ENCODE measurements around the gene AADAT. TPM values are rescaled to one million over a fixed set of nuclear protein-coding genes. Genes with fewer than 3 reads are reported as not detected.
A peak's percentile ranks its signal among the peaks of the same experiment; 100 is the strongest.
"Not testable (repeated sequence)": the region's sequence is repeated elsewhere in the genome, so short reads cannot be mapped to it uniquely, and the experiment has no call there.

The AADAT gene
- polyA plus RNA-seq, 4 donors: 20.2 to 29.5 (median 27.8) TPM

DNA sequence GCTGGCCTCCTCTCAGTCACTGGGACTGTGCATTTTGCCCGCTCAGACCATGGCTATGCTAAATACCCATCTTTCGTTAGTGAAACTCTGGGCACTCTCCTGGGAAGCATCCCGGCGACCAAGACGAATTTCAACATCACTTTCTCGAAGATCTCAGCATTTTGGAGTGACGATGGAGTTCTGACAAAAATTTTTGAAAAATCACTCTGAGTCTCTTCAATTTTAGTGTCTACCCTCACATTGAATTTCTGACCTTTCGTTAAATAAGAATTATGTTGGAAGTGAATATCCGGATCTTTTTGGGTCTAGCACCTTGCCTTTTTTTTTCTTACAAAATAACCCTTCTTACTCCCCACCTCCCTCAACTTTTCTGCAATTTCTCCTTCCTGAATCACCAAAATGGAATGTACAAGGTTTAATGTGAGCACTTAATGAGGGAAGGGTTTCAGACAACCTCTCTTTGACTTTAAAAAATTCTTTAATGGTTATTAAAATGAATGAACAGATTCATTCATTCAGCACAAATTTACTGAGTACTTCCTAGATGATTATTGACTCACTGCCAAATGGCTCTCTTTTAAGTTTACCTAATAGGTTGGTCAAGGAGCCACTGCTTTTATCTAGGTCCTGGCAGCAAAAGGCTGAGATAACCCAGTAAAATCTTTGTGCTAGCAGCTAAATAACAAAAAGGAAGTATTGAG lies 746 bp upstream of the AADAT start:
- DNase-seq (ENCODE audit: low read depth in 4 of 4, low spot score in 3 of 4): no peak

DNA sequence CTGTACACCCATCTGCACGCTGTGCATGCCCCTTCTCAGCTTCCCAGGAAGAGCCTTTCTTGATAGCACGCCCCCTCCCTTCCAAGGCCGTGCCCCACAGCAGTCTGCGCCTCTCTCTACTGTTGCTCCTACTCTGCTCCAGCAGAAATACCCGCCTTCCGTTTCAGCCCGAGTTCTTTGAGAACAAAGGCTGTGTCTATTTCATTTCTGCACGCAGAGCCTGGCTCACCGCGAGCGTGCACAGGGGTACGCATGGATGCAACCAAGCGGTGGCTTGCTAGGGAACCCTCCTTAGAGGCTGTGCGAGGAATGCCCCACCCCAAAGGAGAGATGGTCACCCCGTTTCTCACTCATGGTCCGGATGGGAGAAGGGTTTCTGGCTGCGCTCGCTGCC lies 485 bp downstream of the AADAT start:
- DNase-seq (ENCODE audit: low read depth in 4 of 4, low spot score in 3 of 4): peak; percentile 10 to 49 (median 30)

DNA sequence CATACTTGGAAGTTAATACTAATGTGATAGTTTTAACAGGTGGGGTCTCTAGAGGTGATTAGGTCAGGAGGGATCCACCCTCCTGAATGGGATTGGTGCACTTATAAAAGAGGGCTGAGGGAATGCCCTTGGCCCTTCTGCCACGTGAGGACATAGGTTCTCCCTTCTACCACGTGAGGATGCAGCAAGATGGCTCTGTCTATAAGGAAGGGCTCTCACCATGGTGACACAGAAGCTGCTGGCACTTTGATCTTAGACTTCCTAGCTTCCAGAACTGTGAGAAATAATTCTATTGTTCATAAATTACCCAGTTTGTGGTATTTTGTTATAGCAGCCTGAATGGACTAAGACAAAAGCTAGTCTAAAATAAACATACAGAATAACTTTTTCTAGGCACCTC lies 1.0 kb downstream of the AADAT start:
- no peak for DNase-seq (ENCODE audit: low read depth in 4 of 4, low spot score in 3 of 4)

DNA sequence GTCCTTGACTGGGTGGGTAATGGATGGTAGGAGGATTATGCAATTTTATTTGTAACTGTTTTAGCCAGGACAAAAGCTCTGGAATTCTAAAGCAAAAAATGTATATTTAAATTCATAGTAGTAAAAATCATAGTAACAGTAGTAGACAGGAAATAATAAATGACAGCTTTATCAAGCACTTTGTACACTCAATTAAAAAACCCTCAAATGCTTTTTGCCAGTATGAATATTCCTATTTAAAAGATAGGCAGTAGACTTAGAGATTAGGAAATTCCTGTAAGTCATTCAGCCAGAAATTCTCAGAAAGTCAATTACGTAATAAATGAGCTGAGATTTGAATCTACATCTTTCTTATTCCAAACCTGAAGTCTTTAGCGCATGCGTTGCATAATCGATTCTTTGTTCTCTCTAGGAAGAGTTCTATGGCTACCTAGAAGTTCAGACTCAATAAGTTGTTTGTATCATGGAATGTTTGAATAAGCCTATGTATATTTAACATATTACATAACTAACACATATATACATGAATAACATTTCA lies 2.5 kb downstream of the AADAT start:
- no peak for DNase-seq (ENCODE audit: low read depth in 4 of 4, low spot score in 3 of 4)

DNA sequence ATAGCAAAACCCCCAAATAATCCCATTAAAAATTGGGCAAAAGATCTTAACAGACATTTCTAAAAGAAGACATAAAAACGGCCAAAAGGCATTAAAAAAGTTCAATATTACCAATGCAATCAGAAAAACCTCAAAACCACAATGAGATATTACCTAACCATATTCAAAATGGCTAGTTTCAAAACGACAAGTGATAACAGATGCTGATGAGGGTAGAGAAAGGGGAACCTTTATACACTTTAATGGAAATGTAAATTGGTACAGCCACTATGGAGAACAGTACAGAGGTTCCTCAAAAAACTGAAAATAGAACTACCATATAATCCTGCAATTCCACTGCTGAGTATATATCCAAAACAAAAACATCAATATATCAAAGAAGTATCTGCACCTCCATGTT lies 6.2 kb downstream of the AADAT start:
- no peak for DNase-seq (ENCODE audit: low read depth in 4 of 4, low spot score in 3 of 4)

DNA sequence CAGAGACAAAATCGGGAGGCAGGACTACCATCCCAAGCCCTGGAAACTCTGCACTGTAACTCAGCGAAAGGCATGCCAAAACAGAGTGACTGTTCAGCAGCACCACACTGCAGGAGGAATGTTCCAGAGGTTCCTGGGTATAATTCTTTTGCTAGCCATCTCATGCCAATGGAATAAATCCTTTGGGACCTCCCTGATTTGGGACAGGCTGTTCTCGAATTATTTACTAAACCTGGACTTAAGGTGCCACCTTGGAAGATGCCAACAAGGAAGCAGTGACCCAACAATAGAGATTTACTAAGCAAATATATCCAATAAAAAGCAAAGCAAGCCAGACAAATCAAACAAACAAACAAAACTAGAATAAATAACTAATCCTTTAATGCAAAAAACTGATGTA lies 9.3 kb downstream of the AADAT start:
- DNase-seq (ENCODE audit: low read depth in 4 of 4, low spot score in 3 of 4): no peak

DNA sequence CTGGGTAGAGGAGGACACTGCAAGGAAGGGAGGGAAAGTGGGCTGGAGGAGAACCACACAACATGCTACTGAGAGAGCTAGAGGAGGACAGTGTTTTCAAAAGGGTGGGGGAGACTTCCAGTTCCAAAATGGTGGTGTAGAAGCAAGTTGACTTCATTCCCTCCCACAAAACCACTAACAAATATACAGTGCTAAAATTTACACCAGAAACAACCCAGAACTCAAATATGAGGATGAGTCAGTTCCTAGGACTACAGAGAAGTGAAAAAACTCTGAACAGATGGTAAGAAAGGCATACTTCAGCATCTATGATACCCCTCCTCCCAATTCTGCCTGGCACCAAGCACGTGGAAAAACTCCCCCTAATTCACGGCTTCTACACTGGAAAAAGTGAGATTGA lies 9.8 kb downstream of the AADAT start:
- DNase-seq (ENCODE audit: low read depth in 4 of 4, low spot score in 3 of 4): no peak

GRCh38 chr4:170071196-170071595 lies 18.6 kb downstream of the AADAT start:
- DNase-seq (ENCODE audit: low read depth in 4 of 4, low spot score in 3 of 4): no peak

DNA sequence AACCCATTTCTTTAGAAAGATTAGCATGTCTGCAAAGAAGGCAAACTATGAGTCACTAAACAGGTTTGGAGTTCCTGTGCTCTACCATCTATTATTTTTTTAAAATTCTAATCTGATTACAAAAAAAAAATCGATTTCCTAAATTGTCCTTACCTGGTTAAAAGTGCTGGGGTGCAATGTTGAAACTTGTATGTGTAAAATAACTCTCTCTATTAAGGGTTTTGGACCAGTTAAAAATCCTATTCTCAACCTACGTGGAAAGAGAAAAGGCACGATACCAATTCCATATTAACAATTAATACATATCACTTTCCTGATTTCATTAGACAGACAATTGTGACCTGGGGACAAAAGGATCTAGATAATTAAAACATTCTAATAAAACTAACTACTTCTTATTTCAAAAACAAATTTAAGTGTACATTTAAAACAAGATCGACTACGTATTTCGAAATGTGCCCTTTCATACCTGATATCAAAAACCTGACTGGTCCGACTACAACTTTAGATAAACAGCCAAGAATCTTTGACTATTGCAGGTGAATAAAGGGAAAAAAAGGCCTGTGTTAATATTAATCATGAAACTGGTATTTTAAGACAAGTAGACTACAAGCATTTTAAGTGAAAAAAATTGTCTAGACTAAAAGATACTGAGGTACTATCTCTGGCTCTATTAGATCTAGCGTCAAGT lies 21.2 kb downstream of the AADAT start:
- DNase-seq (ENCODE audit: low read depth in 4 of 4, low spot score in 3 of 4): no peak

- no peak for DNase-seq (ENCODE audit: low read depth in 4 of 4, low spot score in 3 of 4)
Measured at GRCh38 chr4:170059421-170059820, 30.3 kb downstream of the AADAT start.

DNA sequence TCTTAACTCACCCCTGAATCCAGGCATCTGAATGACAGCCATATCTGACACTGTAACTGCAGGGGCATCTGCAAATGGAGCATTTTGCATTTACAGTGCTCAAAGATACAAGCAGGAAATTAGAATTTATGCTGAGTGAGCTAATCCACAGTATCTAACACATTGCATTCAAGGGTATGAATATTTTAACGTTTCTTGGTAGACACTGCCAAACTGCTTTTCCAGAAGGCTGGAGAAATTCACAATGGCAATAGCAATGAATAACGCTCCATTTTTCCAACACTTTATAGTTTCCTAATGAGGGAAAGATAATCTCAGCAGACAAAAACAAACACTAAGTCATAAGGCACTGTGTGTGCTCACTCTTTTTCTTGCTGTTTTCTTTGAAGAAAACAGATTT lies 30.9 kb downstream of the AADAT start:
- no peak for DNase-seq (ENCODE audit: low read depth in 4 of 4, low spot score in 3 of 4)

GRCh38 chr4:170057866-170058265 lies 31.9 kb downstream of the AADAT start:
- no peak for DNase-seq (ENCODE audit: low read depth in 4 of 4, low spot score in 3 of 4)

- DNase-seq (ENCODE audit: low read depth in 4 of 4, low spot score in 3 of 4): no peak
Measured at GRCh38 chr4:170052919-170053318, 36.8 kb downstream of the AADAT start.

DNA sequence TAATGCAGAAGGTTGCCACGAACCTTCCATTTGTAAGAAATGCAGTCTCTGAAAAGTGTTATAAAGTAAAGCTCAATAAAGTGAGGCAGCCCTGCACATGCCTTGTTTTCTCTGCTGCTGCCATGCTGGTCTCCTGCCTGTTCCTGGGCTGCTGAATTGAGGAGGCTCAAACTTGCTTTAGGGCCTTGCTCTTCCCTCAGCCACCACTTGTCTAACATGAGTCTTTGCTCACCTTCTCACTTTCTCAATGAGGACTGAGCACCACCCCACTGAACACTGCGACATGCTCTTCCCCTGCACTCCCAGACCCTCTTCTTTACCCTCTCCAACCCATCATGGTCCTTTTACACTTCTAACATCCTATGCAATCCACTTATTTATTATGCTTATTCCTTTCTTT lies 38.4 kb downstream of the AADAT start:
- DNase-seq (ENCODE audit: low read depth in 4 of 4, low spot score in 3 of 4): no peak

DNA sequence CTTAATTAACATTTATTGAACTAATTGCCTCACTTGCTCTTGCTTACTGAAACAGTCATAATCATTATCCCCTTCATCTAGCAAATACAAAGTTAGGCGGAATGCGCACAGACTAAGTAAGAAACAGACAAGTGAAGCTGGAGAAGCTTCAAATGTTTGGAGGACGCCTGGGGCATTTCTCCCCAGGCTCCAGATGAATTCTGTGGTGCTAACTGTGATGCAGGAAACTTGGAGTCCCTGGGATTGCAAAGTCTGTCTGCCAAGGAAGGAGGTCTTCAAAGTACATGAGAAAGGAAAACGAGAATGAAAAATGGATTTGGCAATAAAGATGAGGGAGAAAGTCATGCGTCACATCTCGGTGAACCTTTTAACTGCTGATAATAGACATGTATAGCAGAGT lies 40.0 kb downstream of the AADAT start:
- no peak for DNase-seq (ENCODE audit: low read depth in 4 of 4, low spot score in 3 of 4)

GRCh38 chr4:170047771-170048354 lies 41.9 kb downstream of the AADAT start:
- peak; percentile 42 to 58 (median 48) for DNase-seq (ENCODE audit: low read depth in 4 of 4, low spot score in 3 of 4)

DNA sequence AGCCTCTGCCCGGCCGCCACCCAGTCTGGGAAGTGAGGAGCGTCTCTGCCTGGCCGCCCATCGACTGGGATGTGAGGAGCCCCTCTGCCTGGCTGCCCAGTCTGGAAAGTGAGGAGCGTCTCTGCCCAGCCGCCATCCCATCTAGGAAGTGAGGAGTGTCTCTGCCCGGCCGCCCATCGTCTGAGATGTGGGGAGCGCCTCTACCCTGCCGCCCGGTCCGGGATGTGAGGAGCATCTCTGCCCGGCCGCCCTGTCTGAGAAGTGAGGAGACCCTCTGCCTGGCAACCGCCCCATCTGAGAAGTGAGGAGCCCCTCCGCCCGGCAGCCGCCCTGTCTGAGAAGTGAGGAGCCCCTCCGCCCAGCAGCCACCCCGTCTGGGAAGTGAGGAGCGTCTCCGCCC lies 43.6 kb downstream of the AADAT start:
- not testable (repeated sequence) for DNase-seq (ENCODE audit: low read depth in 4 of 4, low spot score in 3 of 4)

- DNase-seq (ENCODE audit: low read depth in 4 of 4, low spot score in 3 of 4): no peak
Measured at GRCh38 chr4:170040031-170040680, 49.6 kb downstream of the AADAT start.

GRCh38 chr4:170038769-170039168 lies 51.0 kb downstream of the AADAT start:
- DNase-seq (ENCODE audit: low read depth in 4 of 4, low spot score in 3 of 4): no peak

DNA sequence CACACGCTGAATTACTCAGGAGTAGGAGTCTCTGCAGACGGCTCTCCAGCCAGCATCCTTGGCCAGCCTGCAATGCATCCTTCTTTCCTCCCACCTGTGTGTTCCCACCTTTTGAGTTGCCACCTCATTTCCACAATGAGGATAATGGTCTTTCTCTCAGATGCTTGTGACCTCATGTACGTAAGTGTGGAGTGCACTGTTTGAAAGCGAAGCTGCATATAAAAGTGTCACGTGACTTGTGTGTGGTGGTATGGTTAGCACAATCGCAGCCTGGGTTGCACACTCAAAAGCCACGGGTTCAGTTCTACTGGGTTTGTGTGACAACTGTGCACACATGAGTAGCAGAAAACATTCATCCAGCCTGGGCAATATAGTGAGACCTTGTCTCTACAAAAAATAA lies 51.5 kb downstream of the AADAT start:
- no peak for DNase-seq (ENCODE audit: low read depth in 4 of 4, low spot score in 3 of 4)

- DNase-seq (ENCODE audit: low read depth in 4 of 4, low spot score in 3 of 4): no peak
Measured at GRCh38 chr4:170037481-170037880, 52.3 kb downstream of the AADAT start.
